Measurements from ENCODE around the gene HEATR5A.

GRCh38 chr14:31294746-31295405 is 125.5 kb downstream of the HEATR5A start:
- TF ChIP-seq UBTF (IDR thresholded peaks at IDR 0.05; ENCODE audit: borderline replicate concordance in 1 of 2, low read depth in 2 of 2, low read length in 2 of 2) (no peak), ZBTB11 (CRISPR knock-in tag; IDR thresholded peaks at IDR 0.05) (no peak), POLR2A (conservative IDR thresholded peaks at IDR 0.05) (no peak), CTCF (IDR thresholded peaks at IDR 0.05 in 2 of 3, conservative IDR thresholded peaks at IDR 0.05 in 1 of 3; ENCODE audit: insufficient read depth in 2 of 3, low read depth in 1 of 3, low read length in 3 of 3) (no peak), EP300 (IDR thresholded peaks at IDR 0.05; ENCODE audit: low read length) (no peak), NRF1 (conservative IDR thresholded peaks at IDR 0.05 in 1 of 2, IDR thresholded peaks at IDR 0.05 in 1 of 2) (no peak), POLR2AphosphoS2 (IDR thresholded peaks at IDR 0.05; ENCODE audit: low read length) (no peak), CBFB (CRISPR knock-in tag; IDR thresholded peaks at IDR 0.05) (no peak), SREBF2 (CRISPR knock-in tag; IDR thresholded peaks at IDR 0.05) (no peak), KLF6 (CRISPR knock-in tag; IDR thresholded peaks at IDR 0.05; ENCODE audit: borderline replicate concordance) (no peak)
